Sigmoid colon (tissue), 7 donors: Measurements from ENCODE around the gene MLF2. TPM values are rescaled to one million over a fixed set of nuclear protein-coding genes. Genes with fewer than 3 reads are reported as not detected.

Experiments
- DNase-seq: peaks from one replicate; pipeline ENCODE4 v3.0.0-alpha.2; 2019
- H3K27ac ChIP-seq, 4 donors: fragments of 200-600 bp; sonication (generic); one replicate each; pipeline ENCODE4 v1.5.1; 2016 to 2019; ENCODE audit warnings: mild to moderate bottlenecking in 1 of 4
- H3K27me3 ChIP-seq, 3 donors: fragments of 200-600 bp; sonication (generic); one replicate each; pipeline ENCODE4 v1.5.1; 2019; ENCODE audit warnings: mild to moderate bottlenecking in 1 of 3
- H3K36me3 ChIP-seq, 4 donors: fragments of 200-600 bp; sonication (generic); one replicate each; pipeline ENCODE4 v1.5.1; 2016 to 2019
- H3K4me1 ChIP-seq, 4 donors: fragments of 200-600 bp; sonication (generic); one replicate each; pipeline ENCODE4 v1.5.1; 2017 to 2019
- H3K4me3 ChIP-seq, 4 donors: fragments of 200-600 bp; sonication (generic); one replicate each; pipeline ENCODE4 v1.5.1; 2017 to 2019; ENCODE audit warnings: mild to moderate bottlenecking in 2 of 4, moderate library complexity in 1 of 4
- H3K9me3 ChIP-seq, 4 donors: fragments of 200-600 bp in 3 of 4; sonication (generic) in 3 of 4; one replicate each; pipeline versions ENCODE4 v1.5.1 to v1.6.1; 2013 to 2019
- EP300 ChIP-seq, 4 donors: sonication (generic); formaldehyde crosslinking; IDR thresholded peaks; one replicate each; pipeline ENCODE4 v1.6.1; 2017; ENCODE audit warnings: antibody characterized with exemption in 4 of 4
- POLR2A ChIP-seq, 2 donors: fragments of 450-650 bp; IDR thresholded peaks; one replicate each; pipeline ENCODE4 v1.6.1; 2016; ENCODE audit warnings: antibody characterized with exemption in 2 of 2, mild to moderate bottlenecking in 2 of 2, moderate library complexity in 2 of 2
- POLR2AphosphoS5 ChIP-seq, 4 donors: sonication (generic); formaldehyde crosslinking; IDR thresholded peaks; one replicate each; pipeline ENCODE4 v1.6.1; 2017; ENCODE audit warnings: antibody characterized with exemption in 4 of 4
- WGBS, 2 donors: extraction: QIAGEN DNeasy Blood & Tissue Kit; methylation state at CpG; one replicate each; pipeline ENCODE4 v1.1.7; 2013; 5-methylcytosine and 5-hydroxymethylcytosine counted together
- intact Hi-C: fragments of 100-400 bp; cut with DNase I; formaldehyde crosslinking; loops from one replicate; pipeline ENCODE4 v1.15.1; 2023
- polyA plus RNA-seq, 3 donors: library from polyadenylated mRNA; stranded (reverse); fragments of 200-250 nt; gene quantifications; one replicate each; pipeline ENCODE4 v1.2.3, GENCODE V29; 2013
- small RNA-seq, 3 donors: library from RNA; depleted of rRNA; stranded (forward); fragments of <200 nt; gene quantifications; one replicate each; pipeline ENCODE3, GENCODE V24; 2016
- total RNA-seq, 4 donors: library from RNA; depleted of rRNA; stranded (reverse); fragments of >200 nt; gene quantifications; one replicate each; pipeline ENCODE4 v1.1.0, GENCODE V29; 2016
- TF ChIP-seq, protein P1 (sequence below), 4 experiments: fragments of 450-650 bp in 3 of 4; fragments of 200-600 bp in 1 of 4; IDR thresholded peaks; one replicate each; pipeline ENCODE4 v1.5.1; 2016 to 2019; ENCODE audit warnings: antibody characterized with exemption in 4 of 4, mild to moderate bottlenecking in 3 of 4, moderate library complexity in 2 of 4
- donor health status: healthy with polysubstance abuse.
- donor health status: Bipolar disorder and iron deficiency.
- donor health status: healthy.

MLF2 gene
- total and polyA plus RNA-seq, 7 donors, result 148 to 220 (median 159) TPM

DNA sequence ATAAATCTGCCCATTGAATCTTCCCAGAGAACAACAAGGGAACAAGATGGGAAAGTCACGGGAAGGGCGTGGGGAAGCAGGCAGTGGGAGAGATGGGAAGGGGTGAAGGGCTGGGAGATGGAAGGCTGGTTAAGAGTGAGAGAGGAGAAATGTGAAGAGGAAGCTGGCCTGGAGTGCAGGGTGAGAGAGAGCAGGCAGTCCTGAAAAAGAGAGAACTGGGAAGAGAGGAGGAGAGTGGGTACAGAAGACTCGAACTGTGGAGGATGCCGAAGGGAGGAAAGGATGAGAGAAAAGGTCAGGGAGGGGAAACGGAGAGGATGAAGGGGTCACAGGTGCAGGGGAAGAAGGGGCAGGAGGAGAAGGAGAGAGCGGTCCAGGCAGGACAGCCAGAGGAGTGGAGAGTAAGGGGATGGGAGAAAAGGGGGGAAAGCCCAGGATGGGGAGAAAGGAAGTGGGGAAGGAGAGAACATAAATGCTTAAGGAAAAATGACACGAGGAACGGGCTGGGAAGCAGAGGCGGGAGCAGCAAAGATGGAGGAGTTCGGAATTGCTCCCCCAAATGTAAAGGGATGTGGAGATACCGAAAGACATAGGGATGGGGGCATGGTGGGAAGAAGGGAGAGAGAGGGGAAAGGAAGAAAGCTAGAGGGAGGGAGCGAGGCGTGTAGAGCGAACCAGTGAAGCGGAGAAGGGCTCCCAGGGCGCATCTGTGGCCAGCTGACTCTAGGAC is 53.5 kb downstream of the MLF2 start:
- Histone ChIP-seq H3K27ac (no peak overlapping the region), H3K36me3 (no peaks in the 10 kb centered on the region), H3K9me3 (no peaks in the 10 kb centered on the region), H3K27me3 (peaks cover 23 to 86% (median 68%) of the 10 kb centered on the region in 3 donors), H3K4me3 (peak overlapping the region; percentile 43 to 57 (median 52)), H3K4me1 (peaks cover 0 to 18% (median 15%) of the 10 kb centered on the region in 4 donors)
- TF ChIP-seq POLR2A (IDR thresholded peaks at IDR 0.05), result no peak
- TF ChIP-seq, protein P1, sequence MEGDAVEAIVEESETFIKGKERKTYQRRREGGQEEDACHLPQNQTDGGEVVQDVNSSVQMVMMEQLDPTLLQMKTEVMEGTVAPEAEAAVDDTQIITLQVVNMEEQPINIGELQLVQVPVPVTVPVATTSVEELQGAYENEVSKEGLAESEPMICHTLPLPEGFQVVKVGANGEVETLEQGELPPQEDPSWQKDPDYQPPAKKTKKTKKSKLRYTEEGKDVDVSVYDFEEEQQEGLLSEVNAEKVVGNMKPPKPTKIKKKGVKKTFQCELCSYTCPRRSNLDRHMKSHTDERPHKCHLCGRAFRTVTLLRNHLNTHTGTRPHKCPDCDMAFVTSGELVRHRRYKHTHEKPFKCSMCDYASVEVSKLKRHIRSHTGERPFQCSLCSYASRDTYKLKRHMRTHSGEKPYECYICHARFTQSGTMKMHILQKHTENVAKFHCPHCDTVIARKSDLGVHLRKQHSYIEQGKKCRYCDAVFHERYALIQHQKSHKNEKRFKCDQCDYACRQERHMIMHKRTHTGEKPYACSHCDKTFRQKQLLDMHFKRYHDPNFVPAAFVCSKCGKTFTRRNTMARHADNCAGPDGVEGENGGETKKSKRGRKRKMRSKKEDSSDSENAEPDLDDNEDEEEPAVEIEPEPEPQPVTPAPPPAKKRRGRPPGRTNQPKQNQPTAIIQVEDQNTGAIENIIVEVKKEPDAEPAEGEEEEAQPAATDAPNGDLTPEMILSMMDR (IDR thresholded peaks at IDR 0.05), result no peak
- no peak for TF ChIP-seq EP300 (IDR thresholded peaks at IDR 0.05)
- no peak for TF ChIP-seq POLR2AphosphoS5 (IDR thresholded peaks at IDR 0.05)
- intact Hi-C loops, result no loop called here
- 17 to 26% methylated on average over 16 of the region's 16 CpGs for WGBS, 2 donors
- peak; percentile 41 for DNase-seq

DNA sequence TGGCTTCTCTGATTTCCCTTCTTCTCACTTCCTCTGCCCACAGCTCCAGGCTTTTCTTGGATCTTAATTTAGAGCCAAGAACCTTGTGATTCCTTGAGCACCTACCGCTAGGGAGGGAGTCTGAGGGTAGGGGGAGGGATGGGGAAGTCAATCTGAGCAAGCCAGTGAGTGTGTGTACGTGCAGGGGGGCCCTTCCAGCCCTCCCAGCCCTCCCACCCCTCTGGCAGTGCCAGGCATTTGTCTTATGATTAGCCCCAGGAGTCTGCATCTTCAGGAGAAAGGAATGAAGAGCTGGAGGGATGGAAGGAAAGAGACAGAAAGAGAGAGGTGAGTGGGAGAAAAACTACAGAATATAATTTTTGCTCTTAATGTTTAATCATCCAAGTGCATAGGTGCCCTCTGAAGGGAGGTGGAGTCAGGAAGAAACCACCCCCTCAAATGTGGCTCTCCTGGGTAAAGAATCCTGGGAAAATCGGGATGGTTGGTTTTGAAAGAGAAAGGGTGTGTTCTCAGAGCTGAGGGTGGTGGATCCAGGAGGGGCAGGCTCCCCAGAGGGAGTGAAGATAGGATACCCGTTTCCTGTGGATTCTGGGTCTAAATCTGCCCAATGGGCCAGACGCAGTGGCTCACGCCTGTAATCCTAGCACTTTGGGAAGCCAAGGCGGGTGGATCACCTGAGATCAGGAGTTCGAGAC is 54.4 kb downstream of the MLF2 start:
- 54 to 61% methylated on average over 8 of the region's 8 CpGs for WGBS, 2 donors
- H3K36me3 ChIP-seq, result no peaks in the 10 kb centered on the region
- peak; percentile 12 for DNase-seq
- H3K4me3 ChIP-seq, result no peak overlapping the region
- H3K27me3 ChIP-seq, result peaks cover 23 to 79% (median 68%) of the 10 kb centered on the region in 3 donors
- TF ChIP-seq POLR2AphosphoS5 (IDR thresholded peaks at IDR 0.05) (no peak), EP300 (IDR thresholded peaks at IDR 0.05) (no peak), POLR2A (IDR thresholded peaks at IDR 0.05) (no peak)
- TF ChIP-seq, protein P1 (IDR thresholded peaks at IDR 0.05), result no peak
- H3K9me3 ChIP-seq, result no peaks in the 10 kb centered on the region
- H3K27ac ChIP-seq, result no peak overlapping the region
- peaks cover 0 to 18% (median 15%) of the 10 kb centered on the region in 4 donors for H3K4me1 ChIP-seq
- intact Hi-C loops, result no loop called here

Small RNAs within 50 kb of the gene (small RNA-seq; reads per million reads assigned to genes)
- 0 reads per million in 3 donors for gene RNU6-781P

Other genes starting within 250 kb of the MLF2 start
- gene GAPDH, start 218.6 kb downstream of the MLF2 start, total RNA-seq, result 1,000 to 10,000 TPM; 1,653 to 2,501 (median 2,098) TPM
- gene GAPDH, start 218.6 kb downstream of the MLF2 start, polyA plus RNA-seq, result 1,000 to 10,000 TPM; 2,564 to 3,219 (median 3,101) TPM
- gene IFFO1, start 197.1 kb downstream of the MLF2 start, total RNA-seq, result 10 to 100 TPM; 15.3 to 34.3 (median 22.7) TPM
- gene IFFO1, start 197.1 kb downstream of the MLF2 start, polyA plus RNA-seq, result 10 to 100 TPM in 1 of 3 donors, 1 to 10 TPM in 2; 1.8 to 14.0 (median 4.2) TPM
- 10 to 100 TPM in 3 of 4 donors, 1 to 10 TPM in 1; 6.1 to 30.1 (median 23.2) TPM for gene NOP2, start 184.8 kb downstream of the MLF2 start, total RNA-seq
- 10 to 100 TPM in 1 of 3 donors, 1 to 10 TPM in 2; 6.2 to 39.2 (median 7.8) TPM for gene NOP2, start 184.8 kb downstream of the MLF2 start, polyA plus RNA-seq
- gene CHD4, start 145.8 kb downstream of the MLF2 start, total RNA-seq, result 100 to 1,000 TPM; 204 to 254 (median 217) TPM
- gene CHD4, start 145.8 kb downstream of the MLF2 start, polyA plus RNA-seq, result 100 to 1,000 TPM in 1 of 3 donors, 10 to 100 TPM in 2; 49.2 to 113 (median 53.6) TPM
- 1 to 10 TPM in 2 of 4 donors, under 1 TPM in 2; 0.27 to 1.5 (median 0.67) TPM for gene LPAR5, start 117.2 kb downstream of the MLF2 start, total RNA-seq
- 10 to 100 TPM in 1 of 3 donors, 1 to 10 TPM in 2; 4.2 to 16.5 (median 6.0) TPM for gene LPAR5, start 117.2 kb downstream of the MLF2 start, polyA plus RNA-seq
- gene ACRBP, start 105.7 kb downstream of the MLF2 start, total RNA-seq, result 1 to 10 TPM; 1.2 to 3.9 (median 1.6) TPM
- 1 to 10 TPM in 2 of 3 donors, not detected in 1; 2.3 to 3.1 TPM for gene ACRBP, start 105.7 kb downstream of the MLF2 start, polyA plus RNA-seq
- gene ING4, start 90.0 kb downstream of the MLF2 start, total RNA-seq, result 10 to 100 TPM; 52.8 to 85.9 (median 63.4) TPM
- 10 to 100 TPM; 37.8 to 59.5 (median 42.5) TPM for gene ING4, start 90.0 kb downstream of the MLF2 start, polyA plus RNA-seq
- gene ZNF384, start 63.8 kb downstream of the MLF2 start, total RNA-seq, result 10 to 100 TPM; 24.0 to 32.6 (median 28.7) TPM
- gene ZNF384, start 63.8 kb downstream of the MLF2 start, polyA plus RNA-seq, result 10 to 100 TPM; 22.7 to 40.3 (median 30.0) TPM
- under 1 TPM; 0.27 to 0.55 (median 0.43) TPM for gene PIANP, start 52.3 kb downstream of the MLF2 start, total RNA-seq
- gene PIANP, start 52.3 kb downstream of the MLF2 start, polyA plus RNA-seq, result 1 to 10 TPM in 2 of 3 donors, under 1 TPM in 1; 0.46 to 2.0 (median 1.2) TPM
- gene COPS7A, start 29.1 kb downstream of the MLF2 start, total RNA-seq, result 10 to 100 TPM; 51.3 to 69.3 (median 60.1) TPM
- gene COPS7A, start 29.1 kb downstream of the MLF2 start, polyA plus RNA-seq, result 10 to 100 TPM; 48.6 to 52.5 (median 52.3) TPM
- 100 to 1,000 TPM; 196 to 392 (median 255) TPM for gene PTMS, start 13.2 kb upstream of the MLF2 start, total RNA-seq
- 100 to 1,000 TPM in 2 of 3 donors, 10 to 100 TPM in 1; 93.2 to 198 (median 174) TPM for gene PTMS, start 13.2 kb upstream of the MLF2 start, polyA plus RNA-seq
- gene LAG3, start 19.4 kb upstream of the MLF2 start, total RNA-seq, result 1 to 10 TPM; 1.4 to 6.9 (median 3.0) TPM
- gene LAG3, start 19.4 kb upstream of the MLF2 start, polyA plus RNA-seq, result 1 to 10 TPM in 2 of 3 donors, under 1 TPM in 1; 0.60 to 4.2 (median 1.4) TPM
- 10 to 100 TPM in 3 of 4 donors, 1 to 10 TPM in 1; 2.5 to 12.8 (median 11.5) TPM for gene CD4, start 36.4 kb upstream of the MLF2 start, total RNA-seq
- gene CD4, start 36.4 kb upstream of the MLF2 start, polyA plus RNA-seq, result 10 to 100 TPM in 2 of 3 donors, 1 to 10 TPM in 1; 4.8 to 29.7 (median 26.6) TPM
- gene GPR162, start 68.7 kb upstream of the MLF2 start, total RNA-seq, result 10 to 100 TPM in 2 of 4 donors, 1 to 10 TPM in 2; 6.4 to 16.1 (median 10.2) TPM
- 1 to 10 TPM; 1.2 to 7.6 (median 1.8) TPM for gene GPR162, start 68.7 kb upstream of the MLF2 start, polyA plus RNA-seq
- 10 to 100 TPM; 16.4 to 69.8 (median 20.5) TPM for gene P3H3, start 75.3 kb upstream of the MLF2 start, total RNA-seq
- 1 to 10 TPM in 2 of 3 donors, under 1 TPM in 1; 0.60 to 6.0 (median 1.2) TPM for gene P3H3, start 75.3 kb upstream of the MLF2 start, polyA plus RNA-seq
- 1 to 10 TPM in 3 of 4 donors, under 1 TPM in 1; 0.36 to 8.9 (median 2.2) TPM for gene GNB3, start 87.8 kb upstream of the MLF2 start, total RNA-seq
- gene GNB3, start 87.8 kb upstream of the MLF2 start, polyA plus RNA-seq, result 1 to 10 TPM in 2 of 3 donors, under 1 TPM in 1; 0.46 to 1.2 (median 1.1) TPM
- gene CDCA3, start 98.1 kb upstream of the MLF2 start, total RNA-seq, result 1 to 10 TPM in 1 of 4 donors, under 1 TPM in 3; 0.33 to 2.8 (median 0.45) TPM
- gene CDCA3, start 98.1 kb upstream of the MLF2 start, polyA plus RNA-seq, result 10 to 100 TPM in 1 of 3 donors, 1 to 10 TPM in 2; 4.8 to 31.2 (median 8.6) TPM
- 10 to 100 TPM; 37.1 to 44.7 (median 41.5) TPM for gene USP5, start 99.0 kb upstream of the MLF2 start, total RNA-seq
- gene USP5, start 99.0 kb upstream of the MLF2 start, polyA plus RNA-seq, result 10 to 100 TPM; 25.4 to 51.5 (median 26.4) TPM
- gene TPI1, start 114.4 kb upstream of the MLF2 start, total RNA-seq, result 100 to 1,000 TPM; 194 to 345 (median 299) TPM
- gene TPI1, start 114.4 kb upstream of the MLF2 start, polyA plus RNA-seq, result 100 to 1,000 TPM; 808 to 994 (median 968) TPM
- 10 to 100 TPM in 1 of 4 donors, 1 to 10 TPM in 3; 4.6 to 10.5 (median 8.2) TPM for gene SPSB2, start 120.2 kb upstream of the MLF2 start, total RNA-seq
- gene SPSB2, start 120.2 kb upstream of the MLF2 start, polyA plus RNA-seq, result 10 to 100 TPM; 13.4 to 17.4 (median 13.5) TPM
- 10 to 100 TPM; 12.2 to 21.0 (median 13.5) TPM for gene LRRC23, start 151.7 kb upstream of the MLF2 start, total RNA-seq
- 10 to 100 TPM in 1 of 3 donors, 1 to 10 TPM in 2; 5.3 to 11.4 (median 5.5) TPM for gene LRRC23, start 151.7 kb upstream of the MLF2 start, polyA plus RNA-seq
- gene ENO2, start 161.4 kb upstream of the MLF2 start, total RNA-seq, result 10 to 100 TPM; 26.3 to 37.5 (median 35.0) TPM
- 10 to 100 TPM in 1 of 3 donors, 1 to 10 TPM in 2; 1.8 to 15.6 (median 3.0) TPM for gene ENO2, start 161.4 kb upstream of the MLF2 start, polyA plus RNA-seq
- 100 to 1,000 TPM in 1 of 4 donors, 10 to 100 TPM in 3; 46.4 to 138 (median 60.3) TPM for gene ATN1, start 174.8 kb upstream of the MLF2 start, total RNA-seq
- gene ATN1, start 174.8 kb upstream of the MLF2 start, polyA plus RNA-seq, result 10 to 100 TPM; 30.1 to 78.8 (median 33.0) TPM
- not detected for gene RNU7-1, start 190.7 kb upstream of the MLF2 start, total RNA-seq
- gene RNU7-1, start 190.7 kb upstream of the MLF2 start, polyA plus RNA-seq, result not detected
- gene C12orf57, start 190.9 kb upstream of the MLF2 start, total RNA-seq, result 100 to 1,000 TPM; 465 to 697 (median 652) TPM
- 100 to 1,000 TPM; 305 to 810 (median 418) TPM for gene C12orf57, start 190.9 kb upstream of the MLF2 start, polyA plus RNA-seq
- 10 to 100 TPM in 3 of 4 donors, 1 to 10 TPM in 1; 5.3 to 13.6 (median 11.8) TPM for gene PTPN6, start 198.2 kb upstream of the MLF2 start, total RNA-seq
- 10 to 100 TPM; 42.1 to 92.4 (median 67.3) TPM for gene PTPN6, start 198.2 kb upstream of the MLF2 start, polyA plus RNA-seq
- 100 to 1,000 TPM; 211 to 327 (median 285) TPM for gene PHB2, start 217.5 kb upstream of the MLF2 start, total RNA-seq
- 100 to 1,000 TPM; 180 to 283 (median 184) TPM for gene PHB2, start 217.5 kb upstream of the MLF2 start, polyA plus RNA-seq
- 10 to 100 TPM; 18.8 to 32.3 (median 22.7) TPM for gene EMG1, start 217.8 kb upstream of the MLF2 start, total RNA-seq
- 10 to 100 TPM; 19.2 to 33.0 (median 21.3) TPM for gene EMG1, start 217.8 kb upstream of the MLF2 start, polyA plus RNA-seq